Iris pigment epithelial cell (primary cell): ENCODE data around the gene NET1.
A peak's percentile ranks its signal among the peaks of the same experiment; 100 is the strongest.

ENCODE experiments used
- DNase-seq: peaks from one replicate; pipeline ENCODE4 v3.0.0-alpha.2; 2011; ENCODE audit warnings: low read depth

Gene NET1

GRCh38 chr10:5443429-5443828 lies 31.1 kb downstream of the NET1 start:
- no peak for DNase-seq

GRCh38 chr10:5445006-5445405 lies 32.6 kb downstream of the NET1 start:
- peak; percentile 31 for DNase-seq

GRCh38 chr10:5446390-5446926 lies 34.1 kb downstream of the NET1 start:
- DNase-seq, result peak; percentile 87

- DNase-seq, result peak; percentile 39
Measured at GRCh38 chr10:5447056-5447455, 34.7 kb downstream of the NET1 start.

- DNase-seq, result peak; percentile 20
Measured at GRCh38 chr10:5447611-5448071, 35.3 kb downstream of the NET1 start.

- DNase-seq, result no peak
Measured at GRCh38 chr10:5448333-5449001, 36.1 kb downstream of the NET1 start.

GRCh38 chr10:5449227-5449626 lies 36.9 kb downstream of the NET1 start:
- DNase-seq, result no peak

GRCh38 chr10:5449823-5450222 lies 37.5 kb downstream of the NET1 start:
- peak; percentile 89 for DNase-seq

- DNase-seq, result peak; percentile 31
Measured at GRCh38 chr10:5450605-5451384, 38.4 kb downstream of the NET1 start.

- no peak for DNase-seq
Measured at GRCh38 chr10:5453749-5454489, 41.6 kb downstream of the NET1 start.

- DNase-seq, result no peak
Measured at GRCh38 chr10:5456563-5456962, 44.2 kb downstream of the NET1 start.

- no peak for DNase-seq
Measured at GRCh38 chr10:5457741-5458140, 45.4 kb downstream of the NET1 start.

- DNase-seq, result no peak
Measured at GRCh38 chr10:5458425-5458824, 46.1 kb downstream of the NET1 start.

GRCh38 chr10:5458949-5459747 lies 46.8 kb downstream of the NET1 start:
- DNase-seq, result no peak

GRCh38 chr10:5460468-5461202 lies 48.3 kb downstream of the NET1 start:
- DNase-seq, result no peak

GRCh38 chr10:5461203-5461588 lies 48.8 kb downstream of the NET1 start:
- no peak for DNase-seq

GRCh38 chr10:5461914-5462840 lies 49.8 kb downstream of the NET1 start:
- DNase-seq, result peak; percentile 57

GRCh38 chr10:5462841-5463293 lies 50.5 kb downstream of the NET1 start:
- DNase-seq, result no peak

- no peak for DNase-seq
Measured at GRCh38 chr10:5464546-5464945, 52.2 kb downstream of the NET1 start.

- DNase-seq, result no peak
Measured at GRCh38 chr10:5465976-5466450, 53.7 kb downstream of the NET1 start.
